Rectal smooth muscle tissue (tissue), 1 donor: Measurements from ENCODE around the gene EXD2.
"Not testable (repeated sequence)": the region's sequence is repeated elsewhere in the genome, so short reads cannot be mapped to it uniquely, and the experiment has no call there.

Source experiments
- H3K27ac ChIP-seq: one replicate; pipeline ENCODE4 v1.7.0; 2013; ENCODE audit warnings: low read depth, low read length, inconsistent platforms
- H3K27me3 ChIP-seq: one replicate; pipeline ENCODE4 v1.7.0; 2013; ENCODE audit warnings: low read length; ENCODE audit not compliant: control insufficient read depth, insufficient read depth
- H3K36me3 ChIP-seq: one replicate; pipeline ENCODE4 v1.7.0; 2013; ENCODE audit warnings: low read length; ENCODE audit not compliant: control insufficient read depth, insufficient read depth
- H3K4me1 ChIP-seq: one replicate; pipeline ENCODE4 v1.7.0; 2013; ENCODE audit warnings: low read length; ENCODE audit not compliant: control insufficient read depth, insufficient read depth
- H3K4me3 ChIP-seq: one replicate; pipeline ENCODE4 v1.7.0; 2013; ENCODE audit warnings: low read length
- H3K9ac ChIP-seq: one replicate; pipeline ENCODE4 v1.7.0; 2013; ENCODE audit warnings: low read length

The EXD2 gene

GRCh38 chr14:69208666-69209065 is 17.4 kb downstream of the EXD2 start:
- Histone ChIP-seq H3K27ac (no peak overlapping the region), H3K4me3 (no peak overlapping the region), H3K36me3 (peaks cover 3% of the 10 kb centered on the region)

GRCh38 chr14:69214393-69214792 is 23.1 kb downstream of the EXD2 start:
- no peak overlapping the region for H3K4me3 ChIP-seq
- H3K27ac ChIP-seq: no peak overlapping the region
- H3K4me1 ChIP-seq: peaks cover 3% of the 10 kb centered on the region
- H3K9ac ChIP-seq: no peak overlapping the region
- no peaks in the 10 kb centered on the region for H3K27me3 ChIP-seq
- peaks cover 3% of the 10 kb centered on the region for H3K36me3 ChIP-seq

More at GRCh38 chr14:69208666-69209065, 17.4 kb downstream of the EXD2 start:
- Histone ChIP-seq H3K4me1 (no peaks in the 10 kb centered on the region), H3K9ac (no peak overlapping the region), H3K27me3 (no peaks in the 10 kb centered on the region)

GRCh38 chr14:69217663-69218062 is 26.4 kb downstream of the EXD2 start:
- not testable (repeated sequence) for H3K9ac ChIP-seq, H3K27ac ChIP-seq, H3K27me3 ChIP-seq, H3K36me3 ChIP-seq, H3K4me3 ChIP-seq, H3K4me1 ChIP-seq

- no peak overlapping the region for H3K9ac ChIP-seq
- no peak overlapping the region for H3K27ac ChIP-seq
- no peaks in the 10 kb centered on the region for H3K36me3 ChIP-seq
- H3K4me1 ChIP-seq: no peaks in the 10 kb centered on the region
- H3K4me3 ChIP-seq: no peak overlapping the region
- no peaks in the 10 kb centered on the region for H3K27me3 ChIP-seq
These were observed 33.6 kb downstream of the EXD2 start for GRCh38 chr14:69224946-69225345.

- Histone ChIP-seq H3K4me1 (no peaks in the 10 kb centered on the region), H3K27me3 (no peaks in the 10 kb centered on the region), H3K9ac (no peak overlapping the region), H3K27ac (no peak overlapping the region), H3K4me3 (no peak overlapping the region), H3K36me3 (peaks cover 2% of the 10 kb centered on the region)
These were observed 34.9 kb downstream of the EXD2 start for GRCh38 chr14:69226178-69226577.

- no peaks in the 10 kb centered on the region for H3K27me3 ChIP-seq
- H3K4me3 ChIP-seq: no peak overlapping the region
- no peak overlapping the region for H3K27ac ChIP-seq
- H3K36me3 ChIP-seq: peaks cover 2% of the 10 kb centered on the region
- no peak overlapping the region for H3K9ac ChIP-seq
- no peaks in the 10 kb centered on the region for H3K4me1 ChIP-seq
These were observed 35.4 kb downstream of the EXD2 start for GRCh38 chr14:69226736-69227135.

GRCh38 chr14:69231486-69231885 is 40.2 kb downstream of the EXD2 start:
- Histone ChIP-seq H3K27me3 (no peaks in the 10 kb centered on the region), H3K9ac (no peak overlapping the region), H3K4me1 (no peaks in the 10 kb centered on the region), H3K36me3 (peaks cover 16% of the 10 kb centered on the region), H3K27ac (no peak overlapping the region), H3K4me3 (no peak overlapping the region)

- Histone ChIP-seq H3K36me3 (peaks cover 23% of the 10 kb centered on the region), H3K4me1 (no peaks in the 10 kb centered on the region), H3K27me3 (no peaks in the 10 kb centered on the region), H3K27ac (no peak overlapping the region), H3K4me3 (no peak overlapping the region), H3K9ac (no peak overlapping the region)
These were observed 41.1 kb downstream of the EXD2 start for GRCh38 chr14:69232388-69232787.

- H3K27ac ChIP-seq: no peak overlapping the region
- H3K27me3 ChIP-seq: no peaks in the 10 kb centered on the region
- H3K9ac ChIP-seq: no peak overlapping the region
- H3K4me3 ChIP-seq: no peak overlapping the region
- no peaks in the 10 kb centered on the region for H3K4me1 ChIP-seq
- peaks cover 33% of the 10 kb centered on the region for H3K36me3 ChIP-seq
These were observed 42.8 kb downstream of the EXD2 start for GRCh38 chr14:69234106-69234505.

- Histone ChIP-seq H3K9ac (no peak overlapping the region), H3K27ac (no peak overlapping the region), H3K4me3 (no peak overlapping the region), H3K4me1 (no peaks in the 10 kb centered on the region), H3K27me3 (no peaks in the 10 kb centered on the region), H3K36me3 (peaks cover 38% of the 10 kb centered on the region)
These were observed 44.4 kb downstream of the EXD2 start for GRCh38 chr14:69235708-69236107.

- Histone ChIP-seq H3K27me3 (no peaks in the 10 kb centered on the region), H3K4me1 (no peaks in the 10 kb centered on the region), H3K27ac (no peak overlapping the region), H3K36me3 (peaks cover 43% of the 10 kb centered on the region), H3K9ac (no peak overlapping the region), H3K4me3 (no peak overlapping the region)
These were observed 45.8 kb downstream of the EXD2 start for GRCh38 chr14:69237142-69237541.

- H3K27ac ChIP-seq: no peak overlapping the region
- H3K4me3 ChIP-seq: no peak overlapping the region
- no peaks in the 10 kb centered on the region for H3K4me1 ChIP-seq
- no peaks in the 10 kb centered on the region for H3K27me3 ChIP-seq
- H3K9ac ChIP-seq: no peak overlapping the region
- peaks cover 42% of the 10 kb centered on the region for H3K36me3 ChIP-seq
These were observed 46.3 kb downstream of the EXD2 start for GRCh38 chr14:69237584-69237983.

- Histone ChIP-seq H3K4me3 (no peak overlapping the region), H3K4me1 (peaks cover 5% of the 10 kb centered on the region), H3K27me3 (no peaks in the 10 kb centered on the region), H3K36me3 (peaks cover 42% of the 10 kb centered on the region), H3K9ac (no peak overlapping the region), H3K27ac (no peak overlapping the region)
These were observed 47.6 kb downstream of the EXD2 start for GRCh38 chr14:69238883-69239282.
